Stimulated activated CD4-positive, alpha-beta T cell treated with anti-CD3 and anti-CD28 coated beads, Interleukin-15, amount 100 ng/mL, for 1 hour (primary cell): ENCODE data around the gene ARHGAP6.

Source experiments
- DNase-seq, 2 donors: peaks; one replicate each; pipeline ENCODE4 v3.0.0-alpha.2; 2020; ENCODE audit warnings: low read depth in 1 of 2, low spot score in 1 of 2

The ARHGAP6 gene

DNA sequence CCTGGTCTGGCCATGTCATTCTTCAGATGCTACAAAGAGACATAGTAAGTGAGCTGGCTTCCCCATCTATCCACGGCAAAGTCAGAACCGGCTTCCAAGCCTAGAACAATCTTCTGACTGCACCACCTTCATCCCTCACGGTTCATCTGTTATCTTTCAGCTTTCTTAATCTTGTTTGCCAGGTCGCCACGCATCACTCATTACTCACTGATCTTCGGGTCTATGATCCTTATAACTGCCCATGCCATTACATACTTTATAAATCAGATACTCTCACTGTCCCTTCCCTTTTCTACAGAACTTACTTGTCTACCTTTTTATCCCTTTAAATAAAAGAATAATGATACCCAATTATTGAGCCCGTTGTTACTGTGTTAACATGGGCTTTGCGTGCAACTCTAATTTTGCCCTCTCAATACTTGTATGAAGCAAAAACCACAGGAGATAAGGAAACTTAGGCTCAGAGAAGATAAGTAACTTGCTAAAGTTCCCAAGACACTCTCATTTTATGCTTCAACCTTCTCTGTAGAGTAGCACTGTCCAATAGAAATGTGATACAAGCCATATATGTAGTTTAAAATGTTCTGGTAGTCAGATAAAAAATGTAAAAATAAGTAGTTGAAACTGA lies 200.8 kb downstream of the ARHGAP6 start:
- no peak for DNase-seq

DNA sequence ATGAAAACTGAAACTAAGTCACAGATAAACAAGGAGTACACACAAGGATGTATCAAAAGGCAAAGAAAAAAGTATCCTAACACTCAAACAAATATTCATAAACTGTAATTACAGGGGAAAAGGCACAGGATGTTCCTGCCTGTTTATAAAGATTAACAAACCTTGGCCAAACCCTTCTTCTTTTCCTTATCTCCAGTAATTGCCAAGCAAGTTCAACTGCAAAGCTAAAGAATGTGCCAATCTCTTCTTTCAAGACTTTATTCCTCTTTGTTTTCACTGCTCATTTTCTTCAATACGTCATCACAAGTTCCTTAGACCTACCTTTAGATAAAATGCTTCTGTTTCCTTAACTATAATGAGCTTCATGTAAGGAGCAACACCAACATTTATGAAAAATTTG lies 201.3 kb downstream of the ARHGAP6 start:
- no peak for DNase-seq

DNA sequence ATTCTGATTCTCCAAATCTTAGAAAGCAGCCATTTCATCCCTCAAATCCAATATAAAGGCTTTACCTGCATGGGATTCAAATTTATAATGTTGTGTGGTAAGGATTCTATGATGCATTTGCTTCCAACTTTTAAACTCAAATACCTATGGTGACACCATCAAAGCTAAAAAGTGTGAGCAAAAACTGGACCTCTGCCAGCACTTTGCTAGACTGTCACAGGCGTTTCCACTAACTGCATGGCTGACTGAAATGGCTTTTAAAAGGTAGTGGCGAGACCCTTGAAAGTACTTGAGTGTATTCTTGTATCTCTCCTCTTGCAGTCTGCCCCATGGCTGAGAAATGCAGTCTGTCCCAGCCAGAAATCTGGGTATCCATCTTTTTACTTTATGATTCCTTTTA lies 203.1 kb downstream of the ARHGAP6 start:
- DNase-seq, result no peak

DNA sequence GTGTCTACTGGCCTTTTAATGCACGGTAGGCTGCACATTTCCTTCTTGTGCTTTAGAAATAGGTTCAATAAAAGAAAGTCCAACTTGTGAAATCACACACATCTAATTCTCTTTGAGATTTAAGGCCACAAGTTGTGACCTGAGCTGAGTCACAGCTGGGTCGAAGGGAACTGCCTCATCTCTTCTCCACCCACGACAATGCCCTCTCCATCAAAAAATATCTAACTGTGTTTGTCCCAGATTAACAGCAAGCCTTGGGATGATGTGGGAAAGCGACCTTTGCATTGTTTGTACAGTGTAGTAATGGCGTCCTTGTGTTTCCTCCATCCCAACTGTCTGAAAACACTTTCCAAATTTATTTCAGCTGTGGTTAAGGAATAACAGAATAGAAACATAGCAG lies 203.6 kb downstream of the ARHGAP6 start:
- no peak for DNase-seq

DNA sequence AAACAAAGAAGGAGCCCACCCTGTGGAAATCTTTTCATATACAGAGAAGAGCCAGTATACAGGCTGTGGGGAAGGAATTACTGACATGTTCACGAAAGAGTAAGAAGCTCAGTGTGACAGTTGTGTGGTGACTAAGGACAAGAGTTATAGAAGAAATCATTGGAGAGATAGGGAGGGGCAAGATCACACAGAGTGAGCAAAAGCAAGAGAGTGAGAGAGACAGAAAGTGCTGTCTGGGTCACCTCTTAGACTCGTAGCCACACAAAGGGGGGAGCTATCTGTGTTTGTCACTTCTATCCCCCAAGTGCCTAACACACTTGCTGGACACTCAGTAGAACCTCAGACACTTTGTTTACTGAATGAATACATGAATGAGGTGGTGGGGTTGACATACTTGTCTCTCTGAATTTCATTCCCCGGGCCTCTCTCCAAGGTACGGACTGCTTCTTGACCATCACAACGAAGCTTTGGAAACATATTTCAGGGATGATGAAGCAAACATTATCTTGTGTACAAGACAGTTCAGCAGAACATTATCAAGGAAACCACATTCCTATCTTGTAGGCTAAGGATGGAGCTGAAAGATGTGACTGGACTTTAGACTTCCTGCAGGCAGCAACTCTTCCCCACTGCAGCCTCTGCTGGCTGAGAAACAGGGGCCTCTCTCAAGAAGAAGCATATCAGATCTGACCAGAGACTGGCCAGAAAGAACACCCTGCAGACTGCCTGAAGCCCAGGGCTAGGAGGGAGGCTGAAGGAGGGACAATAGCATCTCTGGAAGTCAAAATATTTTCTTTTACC lies 204.3 kb downstream of the ARHGAP6 start:
- no peak for DNase-seq

DNA sequence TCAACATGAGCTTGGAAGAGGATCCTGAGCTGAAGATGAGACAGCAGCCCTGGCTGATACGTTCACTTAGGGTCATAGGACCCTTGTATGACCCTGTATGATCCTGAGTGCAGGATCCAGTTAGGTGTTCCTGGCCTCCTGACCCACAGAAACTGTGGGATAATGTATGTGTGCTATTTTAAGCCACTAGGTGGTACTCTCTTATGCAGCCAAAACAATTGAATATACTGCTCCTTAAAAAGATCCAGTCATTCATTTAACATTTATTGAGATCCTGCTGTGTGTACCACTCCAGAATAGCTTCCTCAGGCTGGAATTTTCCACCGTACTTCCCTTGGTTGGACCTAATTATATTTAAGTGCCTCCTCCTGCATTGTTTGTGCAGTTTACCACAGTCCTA lies 205.4 kb downstream of the ARHGAP6 start:
- no peak for DNase-seq

DNA sequence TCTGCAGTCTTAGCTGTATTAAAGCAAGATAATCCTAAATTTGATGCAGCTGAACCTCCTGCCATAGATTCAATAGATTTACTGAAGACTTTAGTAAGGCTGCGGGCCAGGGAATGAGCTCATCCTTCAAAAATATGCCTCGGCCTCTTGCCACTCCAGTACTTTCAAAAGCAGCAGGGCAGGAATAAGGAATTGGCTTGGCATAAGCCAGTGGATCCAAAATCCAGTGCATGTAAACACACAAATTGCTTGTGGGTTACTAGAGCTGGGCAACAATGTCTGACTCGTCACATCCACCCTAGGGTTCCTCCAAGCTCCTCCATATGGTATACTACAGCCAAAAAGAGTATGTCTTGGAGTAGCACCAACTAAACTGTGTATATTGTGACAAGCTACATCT lies 207.6 kb downstream of the ARHGAP6 start:
- no peak for DNase-seq

DNA sequence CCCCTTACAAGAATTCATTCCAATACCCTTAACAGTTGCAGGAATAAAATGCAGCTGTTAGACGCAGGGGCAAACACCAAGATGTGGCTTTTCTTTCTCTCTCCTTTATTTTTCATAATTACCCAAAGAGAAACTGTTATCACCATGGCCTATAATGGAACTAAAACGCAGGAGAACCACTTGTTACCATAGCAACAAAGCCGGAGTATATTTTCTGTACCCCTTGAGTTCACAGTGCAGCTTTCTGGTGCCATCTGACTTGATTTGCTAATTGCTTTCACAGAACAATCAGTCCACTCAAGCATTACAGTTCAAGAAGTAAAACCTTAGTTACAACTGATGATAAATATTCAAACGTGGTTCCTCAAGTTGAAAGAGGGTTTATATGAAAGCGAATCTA lies 214.6 kb downstream of the ARHGAP6 start:
- no peak for DNase-seq

DNA sequence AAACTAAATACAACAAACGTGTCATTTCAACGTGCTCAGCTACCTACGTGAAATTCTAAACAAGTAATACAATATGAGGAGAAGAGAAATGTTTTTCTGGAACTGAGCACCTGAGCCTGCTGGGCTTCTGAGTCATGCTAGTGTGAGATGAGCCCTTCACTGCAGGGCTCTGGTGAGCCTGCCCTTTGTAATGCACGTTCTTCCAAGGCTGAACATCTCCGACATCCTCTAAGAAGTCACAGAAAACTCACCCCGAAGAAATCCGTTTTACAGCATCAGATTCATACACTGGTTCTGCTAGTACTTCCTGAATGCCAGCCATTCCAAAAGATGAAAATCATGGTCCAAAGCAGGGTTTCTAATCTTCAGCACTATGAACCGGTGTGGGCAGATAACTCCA lies 215.4 kb downstream of the ARHGAP6 start:
- no peak for DNase-seq

DNA sequence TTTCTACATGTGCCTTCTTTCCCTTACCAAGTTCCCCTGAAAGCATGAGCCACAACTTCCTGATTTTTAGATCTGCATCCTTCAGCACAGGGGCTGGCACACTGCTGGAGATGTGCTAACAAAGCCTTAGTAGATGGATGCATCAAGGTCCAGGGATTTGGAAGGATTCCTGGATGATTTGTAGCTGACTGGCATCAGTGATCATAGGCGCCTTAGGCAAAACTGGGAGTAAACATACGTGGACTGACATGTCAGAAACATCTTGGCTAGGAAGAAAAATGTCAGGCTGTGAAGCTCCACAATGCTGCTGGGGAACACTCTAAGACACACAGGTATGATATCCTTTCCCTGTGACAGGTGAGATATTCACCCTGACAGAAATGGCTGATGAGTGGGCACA lies 216.1 kb downstream of the ARHGAP6 start:
- DNase-seq, result no peak

DNA sequence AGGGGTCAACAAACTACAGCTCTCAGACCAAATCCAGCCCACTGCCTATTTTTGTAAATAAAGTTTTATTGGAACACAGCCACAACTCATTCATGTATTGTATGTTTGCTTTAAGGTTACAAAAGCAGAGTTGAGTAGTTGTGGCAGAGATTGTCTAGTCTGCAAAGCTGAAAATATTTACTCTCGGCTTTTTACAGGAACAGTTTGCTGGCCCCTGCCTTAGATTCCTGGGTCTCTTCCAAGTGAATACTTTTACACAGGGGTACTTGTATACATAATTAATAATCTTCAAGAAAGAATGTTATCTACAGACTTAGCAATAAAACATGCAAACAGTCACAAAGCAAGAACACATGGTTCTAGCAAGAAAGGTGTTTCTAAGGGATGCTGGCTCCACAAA lies 218.3 kb downstream of the ARHGAP6 start:
- no peak for DNase-seq

DNA sequence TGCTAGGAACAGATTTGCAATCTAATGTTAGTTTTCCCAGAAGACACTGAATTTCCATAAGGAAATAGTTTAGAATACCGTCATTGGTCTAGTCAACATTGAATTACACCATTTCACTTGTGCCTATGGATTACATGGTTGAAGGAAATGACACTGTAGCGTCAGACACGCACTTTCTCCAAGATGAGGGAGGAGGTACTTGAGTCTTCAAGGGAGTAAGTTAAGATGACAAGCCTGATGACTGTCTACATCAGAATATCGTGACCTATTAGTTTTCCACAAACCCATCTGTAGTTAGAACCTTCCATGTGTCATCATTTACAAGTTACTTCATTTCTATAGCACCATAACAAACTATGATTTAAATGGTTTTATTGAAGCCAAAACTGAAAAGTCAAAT lies 218.8 kb downstream of the ARHGAP6 start:
- DNase-seq, result no peak

DNA sequence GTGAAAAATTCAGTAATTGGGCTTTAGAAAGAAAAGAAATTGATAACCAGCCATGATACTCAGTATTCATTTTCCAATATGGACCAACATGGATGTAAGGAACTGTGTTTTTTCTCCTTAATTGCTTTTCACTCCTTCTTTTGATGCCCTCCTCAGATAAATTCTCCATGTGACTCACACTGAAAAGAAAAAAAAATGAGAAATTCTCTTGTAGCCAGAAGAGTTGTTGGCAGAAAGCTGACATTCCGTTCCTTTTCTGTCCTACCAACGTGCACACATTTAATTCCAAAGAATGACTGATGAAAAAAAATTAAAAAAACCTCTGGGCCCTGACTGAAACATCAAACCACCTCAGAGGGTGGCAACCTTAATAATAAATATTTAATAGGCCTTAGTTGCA lies 219.4 kb downstream of the ARHGAP6 start:
- DNase-seq, result no peak

DNA sequence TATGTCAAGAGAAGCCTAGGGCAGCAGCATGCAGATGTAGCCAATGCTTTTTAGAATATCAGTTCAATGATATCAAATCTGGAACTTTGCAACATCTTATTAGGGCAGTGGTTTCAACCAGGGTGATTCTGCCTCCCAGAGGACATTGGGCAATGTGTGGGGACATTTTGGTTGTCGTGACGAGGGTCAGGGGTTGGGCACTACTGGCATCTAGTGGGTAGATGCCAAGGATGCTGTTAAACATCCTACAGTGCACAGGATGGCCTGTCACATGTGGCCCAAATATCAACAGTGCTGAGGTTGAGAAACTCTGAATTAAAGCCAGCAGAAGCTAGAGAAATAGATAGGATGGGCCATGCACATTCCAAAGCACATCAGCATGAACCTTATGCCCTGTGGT lies 220.2 kb downstream of the ARHGAP6 start:
- no peak for DNase-seq

DNA sequence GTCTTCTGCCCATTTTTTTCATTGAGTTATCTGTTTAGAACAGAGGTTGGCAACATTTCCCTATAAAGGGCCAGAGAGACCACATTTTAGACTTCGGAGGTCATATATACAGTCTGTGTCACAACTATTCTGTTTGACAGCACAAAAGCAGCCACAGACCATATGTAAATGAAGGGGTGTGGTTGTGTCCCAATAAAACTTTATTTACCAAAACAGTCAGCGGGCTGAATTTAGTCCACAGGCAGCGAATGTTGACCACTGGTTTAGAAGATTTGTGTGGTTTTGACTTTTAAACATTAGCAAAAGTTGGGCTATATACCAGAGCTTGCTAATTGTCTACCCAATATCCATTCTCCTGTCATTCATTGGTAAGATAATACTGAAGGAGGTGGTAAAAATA lies 221.7 kb downstream of the ARHGAP6 start:
- DNase-seq, result no peak

DNA sequence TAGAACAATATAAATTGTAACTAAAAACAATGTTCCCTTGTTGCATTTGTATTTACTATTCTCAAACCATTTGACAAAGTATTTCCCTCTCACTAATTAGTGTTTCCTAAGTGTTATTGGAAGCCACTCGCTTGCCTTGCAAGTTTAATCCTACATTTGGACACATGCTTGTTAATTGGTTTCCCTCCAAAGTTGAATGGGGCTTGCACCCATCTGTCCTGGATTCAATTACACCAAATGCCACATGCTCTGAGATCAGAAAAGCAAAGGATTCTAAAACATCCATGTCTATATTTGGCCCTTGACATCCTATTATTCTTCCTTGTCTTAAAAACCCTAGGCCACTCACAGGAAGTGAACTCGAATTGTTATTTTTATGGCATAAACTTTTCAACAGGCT lies 225.9 kb downstream of the ARHGAP6 start:
- no peak for DNase-seq

DNA sequence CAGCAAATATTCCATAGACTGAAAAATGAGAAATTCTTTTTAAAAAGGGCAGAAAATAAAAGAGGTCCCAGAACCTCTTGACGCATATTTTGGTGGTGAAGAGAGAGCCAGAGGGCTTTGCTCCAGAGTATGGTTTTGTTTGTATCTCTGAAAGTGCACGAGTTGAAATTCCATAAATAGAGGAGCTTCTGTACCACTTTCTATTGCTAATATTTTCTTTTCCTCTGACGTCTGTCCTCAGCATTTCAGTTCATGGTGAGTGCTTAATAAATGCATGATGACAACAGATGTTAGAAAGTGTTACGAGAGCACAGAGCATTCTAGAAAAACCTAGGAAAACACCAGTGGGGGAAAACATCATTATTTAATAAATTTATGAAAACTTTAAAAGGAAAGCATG lies 227.0 kb downstream of the ARHGAP6 start:
- DNase-seq, result no peak

DNA sequence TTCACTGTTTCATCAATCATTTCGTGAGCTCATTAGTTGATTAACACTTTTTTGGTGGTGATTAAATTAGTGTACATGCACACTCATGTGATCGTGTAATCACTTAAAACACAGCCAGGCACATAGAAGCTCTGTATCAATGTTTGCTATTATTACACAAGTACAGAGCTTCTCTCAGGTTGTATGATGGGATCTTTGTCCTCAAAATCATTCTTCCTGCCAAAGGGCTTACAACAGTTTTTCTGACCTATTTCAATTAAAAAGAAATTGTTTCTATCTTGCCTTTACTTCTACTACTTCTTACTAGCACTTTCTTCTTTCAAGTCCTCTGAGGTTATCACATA lies 227.4 kb downstream of the ARHGAP6 start:
- DNase-seq, result no peak

DNA sequence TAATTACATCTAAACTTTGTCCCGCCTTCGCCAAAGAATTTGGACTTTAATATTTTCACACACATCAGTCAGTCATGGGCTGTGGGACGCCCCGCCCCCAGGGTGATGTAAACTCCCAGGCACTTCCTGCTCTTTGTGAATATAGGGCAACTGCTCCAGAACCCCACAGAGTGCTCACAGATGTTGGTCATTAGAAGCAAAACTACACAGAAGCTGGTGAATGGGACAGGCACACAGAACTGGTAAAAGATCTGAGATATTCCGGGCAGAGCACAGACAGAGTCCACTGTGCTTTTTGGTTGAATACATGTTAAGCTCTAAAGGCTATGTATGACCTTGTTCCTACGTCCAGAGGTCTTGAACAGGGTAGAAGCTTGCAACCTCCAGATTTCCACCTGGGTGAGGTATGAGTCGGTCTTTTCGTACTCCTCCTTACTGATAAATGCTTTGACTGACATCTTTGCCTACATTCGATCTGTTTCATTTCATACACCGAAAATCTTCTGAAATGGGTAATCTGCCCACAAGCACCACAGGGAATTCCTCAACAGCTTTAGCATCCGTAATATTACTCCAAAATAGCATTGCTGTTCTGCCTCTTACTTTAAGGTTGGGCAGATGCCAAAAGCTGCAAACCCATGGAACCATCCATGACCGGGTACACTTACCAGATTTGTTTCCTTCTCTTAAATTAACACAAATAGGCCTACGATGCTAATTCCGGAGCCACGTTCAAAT lies 227.9 kb downstream of the ARHGAP6 start:
- DNase-seq, result no peak

DNA sequence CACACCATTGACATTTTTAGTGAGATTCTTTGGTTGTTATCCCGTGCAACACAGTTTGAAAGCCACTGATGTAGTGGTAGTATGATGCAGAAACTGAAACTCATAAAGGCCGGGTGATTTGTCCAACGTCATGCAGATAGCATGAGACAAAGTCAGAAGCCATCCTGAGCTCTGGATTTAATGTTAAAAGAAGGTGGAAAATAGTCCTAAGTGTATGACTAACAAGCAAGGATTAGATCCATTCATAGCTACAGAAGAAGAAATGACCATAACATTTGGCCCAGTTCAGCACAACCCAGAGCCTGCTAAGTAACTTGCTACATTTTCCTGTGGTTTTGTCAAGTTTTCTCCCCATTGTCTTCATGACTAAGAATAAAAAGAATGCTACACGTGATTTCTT lies 230.2 kb downstream of the ARHGAP6 start:
- DNase-seq, result no peak

DNA sequence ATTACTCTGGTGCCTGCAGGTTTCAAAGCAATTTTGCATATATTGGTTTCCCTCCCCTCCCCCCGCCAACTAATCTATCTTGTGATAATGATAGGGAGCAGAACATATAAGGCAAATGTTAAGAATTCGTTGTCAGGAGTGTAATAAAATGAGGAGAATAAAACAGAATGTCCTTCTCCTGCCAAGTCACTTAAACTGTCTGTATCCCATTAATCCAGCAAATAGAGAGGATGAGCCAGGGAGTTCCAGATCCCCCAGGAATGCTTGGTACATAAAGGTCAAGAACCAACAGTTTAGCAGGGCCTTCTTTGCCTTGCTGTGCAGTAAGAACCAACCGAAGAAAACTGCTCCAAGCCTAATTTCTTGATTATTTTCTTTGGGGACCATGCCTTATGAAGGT lies 231.1 kb downstream of the ARHGAP6 start:
- DNase-seq, result no peak

DNA sequence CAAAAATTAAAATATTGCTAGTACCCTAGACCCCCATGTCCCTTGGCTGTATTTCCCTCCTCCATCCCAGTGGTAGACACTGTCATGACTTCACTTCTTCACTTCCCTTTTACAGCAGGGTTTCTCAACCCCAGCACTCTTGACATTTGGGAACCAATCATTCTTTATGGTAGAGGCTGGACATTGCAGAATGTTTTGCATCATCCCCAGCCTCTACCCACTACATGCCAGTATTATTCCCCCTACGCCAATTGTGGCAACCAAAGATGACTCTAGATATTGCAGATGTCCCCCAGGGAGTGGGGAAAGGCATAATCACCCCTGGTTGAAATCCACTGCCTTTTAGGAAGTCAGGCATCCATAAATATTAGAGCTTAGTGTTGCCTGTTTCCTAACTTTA lies 233.9 kb downstream of the ARHGAP6 start:
- DNase-seq, result no peak

DNA sequence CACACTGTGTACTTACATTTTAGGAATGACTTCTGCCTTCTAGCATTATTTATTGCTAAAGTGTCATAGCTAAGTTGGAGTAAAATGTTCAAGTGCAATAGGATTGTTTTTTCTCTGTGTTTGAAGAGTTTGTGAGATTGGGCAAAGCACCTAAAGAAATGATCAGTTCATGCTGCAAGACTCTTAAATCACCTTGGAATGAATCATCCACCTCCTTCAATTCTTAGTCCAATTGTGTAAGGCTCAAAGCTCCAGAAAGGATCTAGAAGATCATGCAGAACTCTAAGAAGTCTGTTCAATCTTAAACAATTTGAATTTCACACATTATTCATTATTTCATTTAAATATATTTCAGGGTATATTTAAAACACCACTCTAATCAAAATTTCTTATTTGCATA lies 235.4 kb downstream of the ARHGAP6 start:
- no peak for DNase-seq
